Neural cell (in vitro differentiated cells): ENCODE measurements around the gene SLC6A3. TPM values are rescaled to one million over a fixed set of nuclear protein-coding genes. Genes with fewer than 3 reads are reported as not detected.

Experiments
- H2AFZ ChIP-seq: fragments of 200-600, 300-800 bp; sonication (generic), shearing (Covaris generic); 2 replicates; pipeline ENCODE4 v1.6.0; 2014; ENCODE audit warnings: low read depth, mild to moderate bottlenecking, antibody characterized with exemption, low read length, moderate library complexity
- H3F3A ChIP-seq: fragments of 200-600 bp; shearing (Covaris generic); 2 replicates; pipeline ENCODE4 v1.6.1; 2016; ENCODE audit warnings: mild to moderate bottlenecking, moderate library complexity, mixed read lengths, antibody characterized with exemption, low read length; ENCODE audit not compliant: insufficient read depth, poor library complexity, severe bottlenecking
- H3K27ac ChIP-seq: fragments of 200-600, 300-800 bp; sonication (generic), shearing (Covaris generic); 2 replicates; pipeline ENCODE4 v1.5.1; 2014; ENCODE audit warnings: mild to moderate bottlenecking, low read length, moderate library complexity
- H3K27me3 ChIP-seq: fragments of 300-800, 200-600 bp; sonication (generic), shearing (Covaris generic); 2 replicates; pipeline ENCODE4 v1.6.0; 2014; ENCODE audit warnings: mild to moderate bottlenecking, low read depth, low read length, moderate library complexity; ENCODE audit not compliant: insufficient read depth
- H3K36me3 ChIP-seq: fragments of 300-800, 200-600 bp; sonication (generic), shearing (Covaris generic); 2 replicates; pipeline ENCODE4 v1.5.1; 2014; ENCODE audit warnings: mild to moderate bottlenecking, antibody characterized with exemption, low read length, moderate library complexity; ENCODE audit not compliant: insufficient read depth
- H3K4me2 ChIP-seq: fragments of 300-800, 200-600 bp; sonication (generic), shearing (Covaris generic); 2 replicates; pipeline ENCODE4 v1.6.0; 2014; ENCODE audit warnings: mild to moderate bottlenecking, low read length
- H3K4me3 ChIP-seq: fragments of 300-800, 200-600 bp; sonication (generic), shearing (Covaris generic); 2 replicates; pipeline ENCODE4 v1.5.1; 2014; ENCODE audit warnings: mild to moderate bottlenecking, low read length, moderate library complexity
- H3K79me2 ChIP-seq: fragments of 200-600 bp; shearing (Covaris generic); replicated peaks from 2 replicates; pipeline ENCODE4 v1.6.0; 2014; ENCODE audit warnings: mild to moderate bottlenecking, low read length, moderate library complexity; ENCODE audit not compliant: insufficient read depth
- H3K9ac ChIP-seq: fragments of 300-800, 200-600 bp; sonication (generic), shearing (Covaris generic); 2 replicates; pipeline ENCODE4 v1.6.1; 2016; ENCODE audit warnings: mild to moderate bottlenecking, low read length, mixed read lengths
- H3K9me2 ChIP-seq: fragments of 200-600 bp; shearing (Covaris generic); 2 replicates; pipeline ENCODE4 v1.6.1; 2016; ENCODE audit warnings: mild to moderate bottlenecking, low read length, mixed read lengths; ENCODE audit not compliant: insufficient read depth
- H3K9me3 ChIP-seq: fragments of 200-600, 300-800 bp; sonication (generic), shearing (Covaris generic); 2 replicates; pipeline ENCODE4 v1.6.1; 2016; ENCODE audit warnings: mild to moderate bottlenecking, mixed run types, low read length, moderate library complexity, mixed read lengths
- H4K20me1 ChIP-seq: fragments of 200-600 bp; shearing (Covaris generic); 2 replicates; pipeline ENCODE4 v1.6.1; 2016; ENCODE audit warnings: mild to moderate bottlenecking, mixed run types; ENCODE audit not compliant: insufficient read depth
- EP300 ChIP-seq: fragments of 450-650 bp; conservative IDR thresholded peaks from 2 replicates; pipeline ENCODE4 v1.6.1; 2014; ENCODE audit warnings: antibody characterized with exemption, mild to moderate bottlenecking, moderate library complexity; ENCODE audit not compliant: poor library complexity, severe bottlenecking
- EZH2 ChIP-seq: fragments of 200-600, 300-800 bp; shearing (Covaris generic), sonication (generic); IDR thresholded peaks from 2 replicates; pipeline ENCODE4 v1.6.1; 2014; ENCODE audit warnings: antibody characterized with exemption, low read length, borderline replicate concordance, mild to moderate bottlenecking; ENCODE audit not compliant: insufficient read depth, poor library complexity, severe bottlenecking
- MXI1 ChIP-seq: fragments of 450-650 bp; conservative IDR thresholded peaks from 2 replicates; pipeline ENCODE4 v1.6.1; 2014; ENCODE audit warnings: antibody characterized with exemption, mild to moderate bottlenecking; ENCODE audit not compliant: poor library complexity, severe bottlenecking
- POLR2AphosphoS5 ChIP-seq: IDR thresholded peaks from 2 replicates; pipeline ENCODE4 v1.6.1; 2012
- RAD21 ChIP-seq: fragments of 450-650 bp; conservative IDR thresholded peaks from 2 replicates; pipeline ENCODE4 v1.6.1; 2014; ENCODE audit warnings: antibody characterized with exemption, mild to moderate bottlenecking, moderate library complexity
- SMC3 ChIP-seq: fragments of 450-650 bp; conservative IDR thresholded peaks from 2 replicates; pipeline ENCODE4 v1.6.1; 2014; ENCODE audit warnings: antibody characterized with exemption, mild to moderate bottlenecking, moderate library complexity; ENCODE audit not compliant: poor library complexity
- TAF1 ChIP-seq: IDR thresholded peaks from 2 replicates; pipeline ENCODE4 v1.6.1; 2012; ENCODE audit warnings: low read depth
- polyA plus RNA-seq: library from polyadenylated mRNA; depleted of rRNA; stranded (reverse); fragments of >200 nt; gene quantifications from 2 replicates; pipeline ENCODE4 v1.2.3, GENCODE V29; 2014
- TF ChIP-seq, protein P1 (sequence below): IDR thresholded peaks from 2 replicates; pipeline ENCODE4 v1.6.1; 2012; ENCODE audit warnings: borderline replicate concordance
- TF ChIP-seq, protein P2 (sequence below): fragments of 450-650 bp; IDR thresholded peaks from 2 replicates; pipeline ENCODE4 v1.5.1; 2014; ENCODE audit warnings: antibody characterized with exemption, mild to moderate bottlenecking, moderate library complexity; ENCODE audit not compliant: poor library complexity, severe bottlenecking

SLC6A3 gene
- polyA plus RNA-seq, 1 donor from 2014 or later = 0.77 TPM

DNA sequence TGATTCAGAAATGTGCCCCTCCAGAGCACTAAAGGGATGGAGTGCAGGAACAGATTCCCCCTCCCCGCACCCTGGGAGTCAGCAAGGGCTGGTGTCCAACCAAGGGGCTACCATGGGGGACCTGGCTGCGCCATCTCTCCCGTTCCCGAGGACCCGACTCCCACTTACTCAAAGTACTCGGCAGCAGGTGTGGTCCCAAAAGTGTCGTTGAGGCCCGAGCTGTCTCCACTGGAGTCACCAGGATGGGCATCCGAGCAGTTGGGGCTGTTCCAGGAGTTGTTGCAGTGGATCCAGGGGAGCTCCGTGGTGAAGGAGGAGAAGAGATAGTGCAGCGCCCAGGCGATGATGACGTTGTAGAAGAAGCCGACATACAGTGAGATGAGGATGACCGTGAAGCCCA lies 12.9 kb downstream of the SLC6A3 start:
- Histone ChIP-seq H3K9ac (no peak overlapping the region), H3K4me3 (no peak overlapping the region), H3K4me2 (no peak overlapping the region), H3K36me3 (no peaks in the 10 kb centered on the region), H4K20me1 (no peaks in the 10 kb centered on the region), H3F3A (no peaks in the 10 kb centered on the region), H3K27ac (no peak overlapping the region), H3K9me3 (peaks cover 11% of the 10 kb centered on the region), H3K27me3 (no peaks in the 10 kb centered on the region), H3K79me2 (no peaks in the 10 kb centered on the region), H2AFZ (no peak overlapping the region), H3K9me2 (no peaks in the 10 kb centered on the region)
- no peak for TF ChIP-seq EP300
- TF ChIP-seq, protein P1, sequence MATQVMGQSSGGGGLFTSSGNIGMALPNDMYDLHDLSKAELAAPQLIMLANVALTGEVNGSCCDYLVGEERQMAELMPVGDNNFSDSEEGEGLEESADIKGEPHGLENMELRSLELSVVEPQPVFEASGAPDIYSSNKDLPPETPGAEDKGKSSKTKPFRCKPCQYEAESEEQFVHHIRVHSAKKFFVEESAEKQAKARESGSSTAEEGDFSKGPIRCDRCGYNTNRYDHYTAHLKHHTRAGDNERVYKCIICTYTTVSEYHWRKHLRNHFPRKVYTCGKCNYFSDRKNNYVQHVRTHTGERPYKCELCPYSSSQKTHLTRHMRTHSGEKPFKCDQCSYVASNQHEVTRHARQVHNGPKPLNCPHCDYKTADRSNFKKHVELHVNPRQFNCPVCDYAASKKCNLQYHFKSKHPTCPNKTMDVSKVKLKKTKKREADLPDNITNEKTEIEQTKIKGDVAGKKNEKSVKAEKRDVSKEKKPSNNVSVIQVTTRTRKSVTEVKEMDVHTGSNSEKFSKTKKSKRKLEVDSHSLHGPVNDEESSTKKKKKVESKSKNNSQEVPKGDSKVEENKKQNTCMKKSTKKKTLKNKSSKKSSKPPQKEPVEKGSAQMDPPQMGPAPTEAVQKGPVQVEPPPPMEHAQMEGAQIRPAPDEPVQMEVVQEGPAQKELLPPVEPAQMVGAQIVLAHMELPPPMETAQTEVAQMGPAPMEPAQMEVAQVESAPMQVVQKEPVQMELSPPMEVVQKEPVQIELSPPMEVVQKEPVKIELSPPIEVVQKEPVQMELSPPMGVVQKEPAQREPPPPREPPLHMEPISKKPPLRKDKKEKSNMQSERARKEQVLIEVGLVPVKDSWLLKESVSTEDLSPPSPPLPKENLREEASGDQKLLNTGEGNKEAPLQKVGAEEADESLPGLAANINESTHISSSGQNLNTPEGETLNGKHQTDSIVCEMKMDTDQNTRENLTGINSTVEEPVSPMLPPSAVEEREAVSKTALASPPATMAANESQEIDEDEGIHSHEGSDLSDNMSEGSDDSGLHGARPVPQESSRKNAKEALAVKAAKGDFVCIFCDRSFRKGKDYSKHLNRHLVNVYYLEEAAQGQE = no peak
- TF ChIP-seq, protein P2, sequence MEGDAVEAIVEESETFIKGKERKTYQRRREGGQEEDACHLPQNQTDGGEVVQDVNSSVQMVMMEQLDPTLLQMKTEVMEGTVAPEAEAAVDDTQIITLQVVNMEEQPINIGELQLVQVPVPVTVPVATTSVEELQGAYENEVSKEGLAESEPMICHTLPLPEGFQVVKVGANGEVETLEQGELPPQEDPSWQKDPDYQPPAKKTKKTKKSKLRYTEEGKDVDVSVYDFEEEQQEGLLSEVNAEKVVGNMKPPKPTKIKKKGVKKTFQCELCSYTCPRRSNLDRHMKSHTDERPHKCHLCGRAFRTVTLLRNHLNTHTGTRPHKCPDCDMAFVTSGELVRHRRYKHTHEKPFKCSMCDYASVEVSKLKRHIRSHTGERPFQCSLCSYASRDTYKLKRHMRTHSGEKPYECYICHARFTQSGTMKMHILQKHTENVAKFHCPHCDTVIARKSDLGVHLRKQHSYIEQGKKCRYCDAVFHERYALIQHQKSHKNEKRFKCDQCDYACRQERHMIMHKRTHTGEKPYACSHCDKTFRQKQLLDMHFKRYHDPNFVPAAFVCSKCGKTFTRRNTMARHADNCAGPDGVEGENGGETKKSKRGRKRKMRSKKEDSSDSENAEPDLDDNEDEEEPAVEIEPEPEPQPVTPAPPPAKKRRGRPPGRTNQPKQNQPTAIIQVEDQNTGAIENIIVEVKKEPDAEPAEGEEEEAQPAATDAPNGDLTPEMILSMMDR = no peak

DNA sequence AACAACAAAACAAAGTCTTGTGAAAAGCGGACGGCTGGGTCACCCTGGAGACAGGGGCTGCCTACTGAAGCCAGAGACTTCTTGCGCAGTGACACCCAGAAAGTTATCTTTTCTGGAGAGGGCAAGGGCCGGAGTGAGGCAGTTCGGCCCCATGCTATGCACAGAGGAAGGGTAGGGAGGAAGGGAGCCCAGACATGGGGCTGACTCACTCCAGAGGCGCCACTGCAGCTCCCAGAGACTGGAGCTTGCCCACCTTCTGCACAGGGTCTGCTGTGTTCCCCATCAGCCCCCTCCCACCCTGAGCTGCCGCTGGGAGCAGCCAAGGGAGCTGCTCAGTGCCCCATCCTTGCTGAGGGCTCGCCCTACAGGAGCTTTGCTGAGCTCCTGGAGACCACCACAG lies 13.3 kb downstream of the SLC6A3 start:
- Histone ChIP-seq H4K20me1 (no peaks in the 10 kb centered on the region), H3F3A (no peaks in the 10 kb centered on the region), H3K36me3 (no peaks in the 10 kb centered on the region), H3K4me2 (no peak overlapping the region), H3K4me3 (no peak overlapping the region), H3K79me2 (no peaks in the 10 kb centered on the region), H3K9ac (no peak overlapping the region), H3K27ac (no peak overlapping the region), H3K27me3 (no peaks in the 10 kb centered on the region), H2AFZ (no peak overlapping the region), H3K9me3 (peaks cover 11% of the 10 kb centered on the region), H3K9me2 (no peaks in the 10 kb centered on the region)
- TF ChIP-seq SMC3 = no peak
- no peak for TF ChIP-seq TAF1
- TF ChIP-seq, protein P1 = no peak
- no peak for TF ChIP-seq EZH2
- no peak for TF ChIP-seq EP300
- TF ChIP-seq, protein P2 = no peak
- TF ChIP-seq MXI1 = no peak
- no peak for TF ChIP-seq RAD21
- no peak for TF ChIP-seq POLR2AphosphoS5
